GM18867 (cell line): Measurements from ENCODE around the gene AMOTL2.

ENCODE experiments used
- ATAC-seq: cut with Tn5 transposase; IDR thresholded peaks from one replicate; pipeline ENCODE4 v1.9.1; 2021; ENCODE audit warnings: mild to moderate bottlenecking, moderate library complexity; ENCODE audit not compliant: unreplicated experiment

AMOTL2 gene

DNA sequence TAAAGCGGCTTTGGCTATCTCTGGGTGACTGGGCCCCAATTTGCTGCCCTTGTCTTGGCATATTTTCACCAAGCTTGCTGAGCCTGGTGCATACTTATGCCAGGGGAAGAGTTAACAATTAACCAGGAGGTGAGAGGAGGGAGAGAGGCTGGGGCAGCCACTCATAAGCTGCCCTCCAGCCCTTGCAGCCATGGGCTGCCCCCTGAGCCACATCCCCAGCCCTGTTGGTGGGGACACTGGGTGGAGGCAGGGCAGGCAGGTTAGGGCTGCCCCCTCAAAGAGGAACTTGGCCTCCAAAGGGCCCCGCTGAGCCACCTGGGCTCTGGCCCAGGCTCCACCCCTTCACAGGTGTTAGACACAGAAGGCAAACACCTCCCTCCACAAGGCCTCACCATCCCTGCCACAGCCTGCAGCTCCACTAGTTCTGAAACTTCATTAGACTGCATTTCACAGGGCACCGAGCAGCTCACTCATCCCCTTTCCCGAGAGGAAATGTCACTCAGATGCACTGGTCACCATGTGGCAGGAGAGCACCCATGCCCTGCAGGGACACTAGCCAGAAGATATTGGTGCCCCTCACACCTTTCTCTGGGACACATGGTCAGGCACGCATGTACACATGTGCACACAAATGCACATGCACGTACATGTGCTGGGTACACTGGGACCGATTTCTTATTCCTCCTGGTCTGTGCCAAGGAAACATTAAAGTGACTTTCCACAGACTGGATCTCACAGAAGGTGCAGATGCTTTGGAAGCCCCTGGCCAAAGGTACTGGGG is 20.2 kb downstream of the AMOTL2 start:
- ATAC-seq = no peak

DNA sequence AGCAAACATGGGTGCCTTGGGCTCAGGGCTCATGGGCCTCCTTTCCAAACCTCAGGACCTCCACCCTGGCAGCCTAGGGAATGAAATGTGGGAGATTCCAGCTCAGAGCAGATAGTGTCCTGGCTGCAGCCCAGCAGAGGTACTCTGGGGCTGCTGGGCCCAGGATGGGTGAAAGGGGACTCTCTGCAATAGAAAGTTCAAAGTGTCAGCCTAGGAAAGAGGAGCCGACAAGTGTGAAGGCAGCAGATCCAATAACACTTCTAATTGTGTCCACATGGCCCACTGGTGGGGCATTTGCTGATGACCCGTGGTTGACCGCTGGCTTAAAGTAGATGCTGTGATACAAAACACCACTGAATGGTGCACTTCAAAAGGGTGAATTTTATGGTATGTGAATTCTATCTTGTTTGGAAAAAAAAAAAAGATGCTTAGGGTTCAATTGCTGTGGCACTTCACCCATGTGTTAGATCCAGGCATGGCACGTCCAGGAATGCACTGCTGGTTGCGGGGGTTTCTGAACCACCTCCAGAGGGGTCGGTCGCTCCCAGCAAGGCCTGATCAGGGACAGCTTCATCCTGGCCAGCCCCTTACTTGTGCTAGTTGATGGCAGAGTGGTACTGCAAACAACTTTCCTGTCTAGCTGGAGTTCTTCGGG is 20.9 kb downstream of the AMOTL2 start:
- no peak for ATAC-seq

DNA sequence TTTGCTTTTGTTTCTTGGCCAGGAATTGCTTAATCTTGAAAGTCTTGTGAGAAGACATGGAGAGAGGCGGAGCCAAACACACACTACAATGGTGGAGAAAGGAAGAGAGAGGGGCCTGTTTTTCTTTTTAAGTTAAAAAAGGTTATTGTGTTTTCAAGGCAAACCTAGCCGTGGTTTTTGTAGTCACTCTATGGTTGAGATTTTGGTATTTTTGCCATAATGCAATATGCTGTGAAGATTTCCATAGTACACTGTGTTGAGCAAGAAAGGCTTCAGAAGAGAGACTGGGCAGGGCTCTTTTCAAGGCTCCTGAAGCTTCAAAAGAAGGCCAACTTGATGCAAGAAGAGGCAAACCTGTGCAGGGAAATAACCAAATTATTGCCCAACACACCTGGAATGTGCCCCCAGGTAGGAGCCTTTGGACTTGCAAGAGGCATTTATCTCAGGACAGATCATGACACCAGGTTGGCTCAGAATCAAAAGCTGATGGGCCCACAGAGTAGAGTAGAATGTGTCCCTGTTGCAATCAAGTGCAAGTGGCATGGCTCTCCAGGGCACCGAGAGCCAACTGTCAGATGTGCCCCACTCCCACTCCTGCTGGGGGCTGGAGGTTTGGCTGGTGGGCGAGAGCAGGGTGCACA is 22.1 kb downstream of the AMOTL2 start:
- no peak for ATAC-seq

DNA sequence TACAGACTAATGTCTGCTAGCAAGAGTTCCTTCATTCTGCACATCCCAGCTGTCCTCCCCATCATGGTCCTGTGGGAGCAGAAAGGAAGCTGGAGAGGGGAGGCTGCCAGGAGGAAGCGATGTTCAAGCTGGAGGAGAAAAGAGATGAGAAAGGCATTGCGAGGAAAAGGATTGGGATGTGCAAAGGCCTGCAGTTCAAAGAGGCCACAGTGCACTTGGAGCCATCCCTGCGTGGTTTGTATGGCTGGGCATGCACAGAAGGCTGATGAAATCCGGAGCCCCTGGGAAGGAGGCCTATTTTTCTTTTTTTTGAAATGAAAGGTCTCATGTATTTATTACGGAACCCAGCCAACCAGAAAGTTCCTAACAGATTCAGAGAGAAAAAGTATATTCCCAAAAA is 22.8 kb downstream of the AMOTL2 start:
- no peak for ATAC-seq

DNA sequence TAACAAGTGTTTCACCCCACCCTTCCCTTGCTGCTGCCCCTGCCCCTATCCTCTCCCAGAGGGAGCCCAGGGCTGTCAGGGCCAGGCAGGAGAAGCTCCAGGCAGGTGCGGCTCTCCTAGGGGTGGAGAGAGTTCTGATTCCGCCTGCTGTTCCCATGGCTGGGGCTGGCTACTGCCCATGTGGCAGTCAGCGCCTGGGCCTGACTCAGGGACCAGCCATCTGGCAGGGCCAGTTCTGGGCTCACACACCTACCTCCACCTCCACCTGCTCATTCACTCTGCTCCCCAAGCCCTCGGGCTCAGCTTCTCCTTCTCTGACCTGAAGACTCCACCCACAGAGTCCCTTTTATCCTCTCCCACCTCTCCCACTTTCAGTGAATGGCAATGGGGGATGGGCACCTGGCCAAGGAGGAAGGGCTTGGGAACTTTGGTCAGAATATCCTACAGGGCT is 23.4 kb downstream of the AMOTL2 start:
- ATAC-seq = no peak

DNA sequence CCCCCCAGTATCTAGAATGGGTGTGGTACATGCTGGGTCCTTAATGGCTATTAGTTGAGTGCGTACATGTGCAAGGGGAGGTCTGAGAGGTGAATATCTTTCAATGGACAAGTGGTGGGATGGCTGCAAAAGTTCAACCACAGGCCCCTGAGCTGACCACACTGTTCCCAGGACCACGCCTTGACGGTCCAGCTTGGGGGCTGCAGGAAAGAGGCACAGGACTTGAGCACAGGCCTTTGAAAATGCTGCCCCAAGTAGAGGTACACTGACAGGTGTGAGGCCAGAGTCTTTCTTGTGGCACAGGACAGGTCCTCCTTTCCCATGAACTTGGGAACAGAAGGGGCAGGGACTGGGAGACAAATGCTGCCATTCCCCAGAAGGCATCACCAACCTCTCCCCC is 24.0 kb downstream of the AMOTL2 start:
- no peak for ATAC-seq

DNA sequence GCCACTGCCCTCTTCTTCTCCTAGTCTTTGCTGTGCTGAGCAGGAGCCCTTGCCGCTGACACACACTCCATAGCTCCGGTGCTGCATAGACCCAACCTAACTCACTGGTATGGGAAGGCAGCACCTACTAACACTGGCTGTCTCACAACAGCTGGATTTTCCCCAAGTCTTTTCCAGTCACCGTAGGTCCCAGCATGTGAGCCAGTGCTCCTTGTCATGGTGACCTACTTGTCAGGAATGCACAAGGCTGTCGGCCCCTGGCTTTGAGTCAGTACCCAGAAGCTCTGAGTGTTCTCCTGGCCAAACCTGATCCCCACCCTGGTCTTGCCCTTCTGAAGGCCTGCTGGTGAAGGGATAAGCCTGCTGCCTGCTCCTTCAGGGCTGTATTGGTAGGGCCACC is 25.7 kb downstream of the AMOTL2 start:
- no peak for ATAC-seq

DNA sequence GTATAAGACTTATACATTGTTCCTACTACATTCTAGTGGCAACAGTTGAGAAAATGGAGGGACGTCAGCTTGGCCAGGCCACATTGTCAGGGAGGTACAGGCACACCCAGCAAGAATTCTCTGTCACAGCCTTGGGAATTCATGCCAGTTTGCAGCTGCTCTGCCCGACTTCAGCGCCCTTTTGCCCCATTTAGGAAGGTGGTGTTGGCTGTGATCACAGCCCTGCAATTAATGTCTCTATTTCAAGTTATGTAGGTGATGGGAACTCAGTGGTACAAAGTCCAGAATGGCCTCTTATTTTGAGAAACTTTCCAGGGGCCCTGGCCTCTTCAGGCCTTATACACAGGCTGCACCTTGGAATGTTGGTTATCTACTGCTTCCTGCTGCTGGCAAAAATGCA is 26.7 kb downstream of the AMOTL2 start:
- ATAC-seq = no peak

DNA sequence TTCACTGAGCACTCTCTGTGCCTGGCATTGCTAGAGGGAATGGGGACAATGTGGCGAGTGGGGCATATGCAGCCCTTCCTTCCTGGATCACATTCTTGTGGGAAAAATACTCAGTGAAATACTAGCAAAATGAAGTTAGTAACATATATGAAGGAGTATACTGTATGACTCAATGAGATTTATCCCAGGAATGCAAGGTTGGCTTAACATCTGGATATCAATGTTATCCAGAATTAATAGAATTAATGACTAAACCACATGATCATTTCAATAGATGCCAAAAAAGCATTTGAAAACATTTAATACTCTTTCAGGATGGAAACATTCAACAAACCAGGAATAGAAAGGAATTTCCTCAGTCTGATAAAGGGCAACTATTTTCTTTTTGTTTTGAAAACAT is 27.5 kb downstream of the AMOTL2 start:
- no peak for ATAC-seq

DNA sequence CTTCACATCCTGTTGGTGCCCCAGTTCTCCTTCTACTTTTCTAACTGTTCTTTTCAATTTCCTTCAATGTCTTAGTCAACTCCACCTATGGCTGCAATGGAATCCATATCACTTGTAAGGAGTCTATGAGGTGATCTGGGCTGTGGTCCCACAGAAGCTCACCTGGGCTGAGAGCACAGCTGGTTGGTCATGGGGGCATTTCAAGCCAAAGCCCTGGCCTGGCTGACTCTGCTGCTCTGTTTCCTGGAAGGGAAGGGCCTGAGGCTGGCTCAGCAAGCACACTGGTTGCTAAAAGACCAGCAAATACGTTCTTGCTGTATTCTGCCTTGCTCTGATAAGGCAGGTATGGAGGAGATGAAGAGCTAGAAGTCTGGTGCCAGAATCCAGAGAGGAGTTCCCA is 29.0 kb downstream of the AMOTL2 start:
- ATAC-seq = no peak

DNA sequence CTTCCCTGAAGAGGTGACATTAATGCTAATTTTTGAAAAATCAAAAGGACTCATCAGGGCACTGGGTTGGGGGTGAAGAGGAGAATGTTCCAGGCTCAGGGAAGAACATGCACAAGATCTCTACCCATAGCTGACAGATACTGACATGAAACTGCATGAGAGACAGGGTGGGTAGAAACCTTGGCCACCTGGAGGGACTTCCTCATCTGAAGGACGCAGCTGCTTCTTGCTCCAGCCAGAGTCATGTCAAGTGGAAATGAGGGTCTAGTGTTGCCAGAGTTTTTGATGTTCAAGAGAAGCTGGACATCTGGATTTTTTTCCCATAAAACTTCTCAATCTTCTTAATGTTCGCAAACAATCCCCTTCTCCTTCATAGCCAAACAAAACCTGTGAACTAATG is 29.7 kb downstream of the AMOTL2 start:
- no peak for ATAC-seq

DNA sequence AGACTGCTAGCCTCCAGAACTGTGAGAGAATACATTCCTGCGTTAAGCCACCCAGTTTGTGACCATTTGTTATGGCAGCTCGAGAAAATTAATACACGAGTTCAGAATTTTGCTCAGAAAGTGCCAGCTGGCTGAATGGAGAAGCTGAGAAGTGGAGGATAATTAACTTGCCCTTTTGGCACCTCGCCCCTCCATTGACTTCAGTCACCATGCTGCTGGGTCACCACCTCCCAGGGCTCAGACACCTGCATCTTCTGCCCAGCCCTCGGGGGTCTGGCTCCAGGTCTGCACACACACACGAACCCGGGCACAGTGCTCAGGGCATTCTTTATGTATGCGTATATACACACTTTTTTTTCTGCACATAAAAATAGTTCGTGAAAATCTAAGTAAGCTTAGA is 32.0 kb downstream of the AMOTL2 start:
- ATAC-seq = no peak

DNA sequence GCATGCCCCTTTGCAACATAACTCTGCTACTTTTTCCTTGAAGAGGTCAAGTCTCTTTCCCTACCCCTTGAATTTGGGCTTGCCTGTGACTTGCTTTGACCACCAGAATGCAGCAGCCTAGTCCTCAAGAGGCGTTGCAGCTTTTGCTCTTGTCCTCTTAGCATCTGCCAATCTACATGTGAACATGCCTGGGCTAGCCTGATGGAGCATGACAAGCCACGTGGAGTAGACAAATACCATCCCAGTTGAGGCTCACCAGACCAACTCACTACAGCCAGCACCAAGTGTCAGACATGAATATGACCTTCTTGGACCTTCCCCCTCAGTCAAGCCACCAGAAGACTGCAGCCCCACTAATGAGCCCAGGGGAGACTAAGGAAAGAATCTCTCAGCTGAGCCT is 32.9 kb downstream of the AMOTL2 start:
- ATAC-seq = no peak

DNA sequence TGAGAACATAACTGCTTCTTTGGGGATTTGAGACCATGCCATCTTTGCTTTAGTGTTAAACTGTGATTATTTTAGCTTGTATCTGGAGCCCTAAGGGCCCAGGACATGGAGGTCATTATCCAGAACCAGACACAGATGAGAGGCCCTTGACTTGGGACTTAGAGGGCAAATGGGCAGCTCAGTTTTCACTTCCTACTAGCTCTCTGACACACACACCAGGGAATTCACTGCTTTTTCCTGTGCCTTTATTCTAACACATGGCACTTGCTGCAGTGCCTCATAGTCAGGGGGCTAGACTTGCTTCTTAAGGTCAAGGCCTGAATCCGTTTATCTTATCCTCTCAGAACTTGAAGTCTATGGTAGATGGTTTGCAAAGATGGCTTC is 33.3 kb downstream of the AMOTL2 start:
- no peak for ATAC-seq

DNA sequence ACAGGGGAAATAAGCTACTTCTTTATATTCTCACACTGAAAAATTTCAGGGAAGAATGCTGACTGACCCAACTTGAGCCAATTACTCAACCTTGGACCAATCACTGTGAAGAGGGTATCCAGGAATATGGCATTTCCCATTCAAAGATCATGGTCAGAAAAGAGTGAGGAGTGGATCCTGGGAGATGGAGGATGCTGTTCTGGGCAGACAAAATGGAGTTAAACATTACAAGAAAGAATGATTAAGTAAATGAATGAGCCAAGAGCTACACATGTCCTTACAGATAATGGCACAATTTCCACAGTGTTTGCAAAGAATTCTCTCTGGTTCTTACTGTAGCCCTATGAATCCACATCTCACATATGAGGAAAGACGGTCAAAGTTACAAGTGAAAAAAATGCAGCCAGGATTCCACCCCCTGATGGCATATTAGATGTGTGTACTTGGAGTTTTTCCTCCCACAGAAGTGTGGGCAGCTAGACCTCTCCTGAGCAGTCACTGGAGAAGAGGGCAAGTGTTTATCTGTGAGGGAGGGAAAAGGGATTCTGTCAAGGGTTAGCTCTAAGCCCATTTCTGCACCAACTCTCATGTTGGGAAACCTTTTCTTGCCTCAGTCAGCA is 33.8 kb downstream of the AMOTL2 start:
- no peak for ATAC-seq

DNA sequence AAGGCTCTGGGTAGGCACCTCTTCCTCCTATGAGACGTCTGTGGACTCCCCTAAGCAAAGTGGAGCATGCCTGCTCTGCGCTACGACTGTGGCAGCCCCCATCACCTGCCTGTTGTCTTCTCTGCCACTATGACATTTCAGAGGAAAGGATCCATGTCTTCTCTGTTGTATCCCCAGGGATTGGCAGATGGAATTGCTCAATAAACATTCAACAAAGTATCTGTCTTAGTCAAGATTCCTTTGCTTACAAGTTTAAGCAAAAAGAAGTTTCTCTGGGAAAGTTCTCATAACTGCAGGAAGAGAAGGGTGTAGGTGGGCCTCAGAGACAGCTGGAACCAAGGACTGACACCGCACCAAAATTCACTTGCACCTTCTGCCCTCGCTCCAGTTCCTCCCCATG is 34.3 kb downstream of the AMOTL2 start:
- ATAC-seq = no peak

DNA sequence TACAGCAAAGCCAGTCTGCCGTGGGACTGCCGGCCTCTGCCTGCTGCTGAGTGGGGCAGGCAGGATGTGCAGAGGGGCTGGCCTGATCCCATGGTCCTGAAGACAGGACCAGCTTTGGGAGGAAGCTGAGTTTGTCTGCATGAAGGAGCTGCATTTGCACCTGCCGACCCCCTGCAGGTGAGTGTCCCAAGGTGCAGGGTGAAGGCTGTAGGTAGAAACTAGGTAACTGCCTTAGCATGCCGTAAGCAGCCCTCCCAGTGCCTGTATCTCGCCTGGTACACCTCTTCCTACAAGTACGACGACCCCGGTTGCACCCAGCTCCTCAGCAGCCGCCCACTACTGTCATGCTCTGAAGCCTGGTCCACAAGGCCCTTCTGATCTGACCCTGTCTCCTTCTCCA is 34.9 kb downstream of the AMOTL2 start:
- no peak for ATAC-seq

DNA sequence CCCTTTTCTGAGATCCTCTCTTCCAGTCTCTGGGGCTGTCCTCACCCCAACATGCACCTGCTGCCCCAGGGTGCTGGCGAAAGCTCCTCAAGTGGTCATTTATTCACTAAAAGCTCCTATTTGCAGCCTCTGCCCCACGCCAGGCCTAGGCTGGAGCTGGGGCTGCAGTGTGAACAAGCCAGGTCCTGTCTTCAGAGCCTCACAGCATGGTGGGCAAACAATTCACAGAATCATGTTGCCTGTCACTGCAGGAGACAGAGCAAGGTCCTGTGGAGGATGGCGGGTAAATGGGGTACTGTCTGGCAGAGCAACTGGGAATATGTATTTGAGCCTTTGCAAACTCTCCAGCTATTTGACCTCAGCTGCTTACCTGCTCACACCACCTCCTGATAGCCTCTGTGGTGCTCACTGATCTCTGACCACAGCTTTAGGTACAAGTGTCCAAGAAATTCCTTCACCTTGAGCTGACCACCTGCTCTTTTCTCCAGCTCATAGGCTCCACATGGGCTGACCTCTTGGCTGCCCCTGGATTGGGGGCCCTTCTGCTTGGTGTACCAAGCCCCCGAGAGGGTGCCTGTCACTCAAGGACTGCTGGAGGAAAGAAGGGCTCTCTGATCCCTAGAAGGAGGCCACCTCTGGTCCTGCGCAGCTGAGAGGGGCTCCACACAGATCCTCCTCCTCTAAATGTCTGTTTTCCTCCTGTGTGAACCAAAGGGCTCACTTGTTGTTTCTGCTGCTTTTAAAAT is 35.6 kb downstream of the AMOTL2 start:
- ATAC-seq = no peak

DNA sequence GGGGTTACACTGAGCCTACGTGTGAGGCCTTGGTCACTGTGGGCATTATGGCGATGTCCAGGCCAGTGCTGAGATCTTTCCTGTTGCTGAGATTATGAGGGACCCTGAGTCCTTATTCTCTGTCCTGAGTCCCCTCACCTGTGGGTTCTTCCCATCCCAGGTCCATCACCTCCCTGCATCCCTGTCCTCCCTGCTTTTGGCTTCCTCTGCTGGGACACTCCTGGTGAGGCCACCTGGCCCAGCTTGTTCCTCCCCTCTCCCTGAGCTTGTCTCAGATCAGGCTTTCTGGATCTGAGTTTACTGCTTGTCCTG is 36.1 kb downstream of the AMOTL2 start:
- ATAC-seq = no peak

DNA sequence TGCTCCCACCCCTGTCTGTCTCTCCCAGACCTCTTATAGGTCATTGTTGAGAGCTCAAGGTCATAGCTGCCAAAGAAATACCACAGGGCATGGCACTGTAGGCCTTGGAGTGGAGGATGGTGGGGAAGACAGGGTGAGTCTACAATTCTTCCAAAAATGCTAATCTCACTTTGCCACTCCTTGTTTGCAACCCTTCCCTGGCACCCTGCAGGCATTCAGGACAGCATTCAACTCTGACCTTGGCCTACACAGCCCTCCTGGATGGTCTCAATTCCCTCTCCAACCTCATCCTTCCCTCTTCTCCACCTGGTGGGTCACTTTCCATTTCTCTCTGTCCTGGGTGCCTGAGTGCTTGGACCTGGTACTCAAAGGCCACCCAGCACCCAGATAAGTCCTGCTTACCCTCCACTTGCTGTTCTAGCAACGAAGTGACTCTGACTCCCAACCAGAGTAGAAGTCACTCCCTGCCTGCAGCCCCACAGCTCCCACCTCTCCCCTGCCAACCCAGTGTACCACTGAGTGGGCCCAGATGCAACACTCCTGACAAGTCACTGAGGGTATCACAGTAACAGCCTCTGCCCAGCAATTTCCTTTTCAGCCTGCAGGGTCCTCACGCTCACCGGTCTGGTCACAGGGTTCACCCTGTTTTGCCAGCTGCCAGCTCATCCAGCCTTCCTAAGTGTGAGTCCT is 36.6 kb downstream of the AMOTL2 start:
- ATAC-seq = no peak

DNA sequence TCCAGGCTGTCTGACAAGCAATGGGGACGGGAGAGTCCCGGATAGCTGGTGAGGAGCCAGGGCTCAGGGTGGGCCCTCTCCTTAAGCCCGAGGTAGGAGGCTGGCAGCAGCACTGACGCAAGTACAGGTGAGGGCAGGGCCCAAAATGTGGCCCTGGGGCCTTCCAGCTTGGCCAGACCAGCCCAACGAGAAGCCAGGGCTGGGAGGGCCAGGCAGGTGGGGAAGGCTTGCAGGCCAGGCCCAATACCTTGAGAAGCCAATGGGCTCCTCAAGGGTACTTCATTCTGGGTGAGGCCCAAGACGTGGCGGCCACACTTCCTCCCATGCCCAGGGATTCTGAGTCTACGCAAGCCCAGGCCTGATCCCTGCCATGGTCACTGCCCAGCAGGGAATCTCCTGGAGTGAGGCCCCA is 37.2 kb downstream of the AMOTL2 start:
- no peak for ATAC-seq
